ENCODE results near the gene STEAP1B. TPM values are rescaled to one million over a fixed set of nuclear protein-coding genes. Genes with fewer than 3 reads are reported as not detected.
"Not testable (repeated sequence)": the region's sequence is repeated elsewhere in the genome, so short reads cannot be mapped to it uniquely, and the experiment has no call there.

STEAP1B gene
- total RNA-seq, 1 experiment from 2014 or later = not detected

DNA sequence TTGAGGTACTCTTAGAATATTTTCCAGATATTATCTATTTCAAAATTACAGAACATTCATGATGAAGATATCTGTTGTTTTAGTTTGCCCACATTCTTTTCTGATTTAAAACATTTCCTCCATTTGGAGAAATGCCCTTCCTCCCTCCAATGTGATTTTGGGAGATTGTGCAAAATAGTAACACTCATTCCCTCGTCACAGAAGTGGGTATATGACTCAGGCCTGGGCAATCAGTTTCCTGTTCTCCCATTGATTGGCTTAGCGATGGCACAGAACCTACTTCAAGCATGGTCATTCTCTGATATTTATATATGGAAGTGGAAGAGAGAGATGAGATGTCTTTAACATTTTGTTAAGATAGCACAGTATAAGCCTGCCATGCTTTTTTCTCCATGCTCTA, 3.1 kb downstream of the STEAP1B start:
- peak; percentile 34 for DNase-seq (ENCODE audit: low read depth)

DNA sequence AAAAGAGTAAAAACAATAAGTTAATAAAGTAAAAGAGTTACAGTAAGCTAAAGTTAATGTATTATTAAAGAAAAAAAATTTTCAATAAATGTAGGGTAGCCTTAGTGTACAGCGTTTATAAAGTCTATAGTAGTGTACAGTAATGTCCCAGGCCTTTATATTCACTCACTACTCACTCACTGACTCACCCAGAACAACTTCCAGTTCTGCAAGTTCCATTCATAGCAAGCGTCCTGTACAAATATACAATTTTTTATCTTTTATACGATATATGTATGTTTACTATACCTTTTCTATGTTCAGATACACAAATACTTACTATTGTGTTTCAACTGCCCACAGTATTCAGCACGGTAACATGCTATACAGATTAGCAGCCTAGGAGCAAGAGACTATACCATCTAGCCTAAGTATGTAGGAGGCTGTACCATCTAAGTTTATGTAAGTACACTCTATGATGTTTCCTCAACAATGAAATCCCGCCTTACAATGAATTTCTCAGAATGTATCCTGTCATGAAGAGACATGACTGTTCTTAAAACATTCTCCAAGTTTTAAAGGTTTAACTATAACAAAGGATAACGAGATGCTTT, 3.6 kb downstream of the STEAP1B start:
- DNase-seq (ENCODE audit: low read depth) = not testable (repeated sequence)

DNA sequence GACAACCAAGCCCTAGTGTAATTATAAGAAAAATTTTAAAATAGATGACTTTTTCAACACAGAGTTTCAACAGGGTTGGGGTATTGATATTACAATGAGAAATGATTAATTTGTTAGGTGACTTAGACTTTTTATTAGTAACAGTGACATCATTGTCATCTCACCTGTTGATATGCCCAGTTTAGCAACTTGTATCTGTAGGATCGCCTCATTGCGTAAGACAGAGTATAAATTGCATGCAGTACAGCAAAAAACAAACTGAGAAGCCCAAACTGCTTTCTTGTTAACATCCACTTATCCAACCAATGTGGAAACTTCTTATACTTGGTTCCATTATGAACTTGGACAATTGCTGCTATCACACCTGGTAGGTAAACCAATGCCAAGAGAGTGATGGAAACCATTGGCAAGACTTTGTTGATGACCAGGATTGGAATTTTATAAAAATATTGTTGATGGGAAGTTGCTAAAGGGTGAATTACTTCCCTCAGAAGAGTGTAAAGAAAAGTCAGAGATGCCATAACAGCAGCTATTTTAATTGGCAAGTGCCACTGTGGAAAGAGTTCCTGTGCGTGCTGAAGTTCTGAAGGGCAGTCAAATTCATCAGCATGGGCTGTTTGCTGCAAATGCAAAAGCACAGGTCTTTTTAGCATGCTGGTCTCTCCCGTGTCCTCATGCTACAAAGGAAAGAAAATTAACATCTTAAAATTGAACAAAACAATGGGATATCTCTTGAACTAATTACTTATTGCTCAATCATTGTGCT, 6.6 kb downstream of the STEAP1B start:
- DNase-seq (ENCODE audit: low read depth) = not testable (repeated sequence)

DNA sequence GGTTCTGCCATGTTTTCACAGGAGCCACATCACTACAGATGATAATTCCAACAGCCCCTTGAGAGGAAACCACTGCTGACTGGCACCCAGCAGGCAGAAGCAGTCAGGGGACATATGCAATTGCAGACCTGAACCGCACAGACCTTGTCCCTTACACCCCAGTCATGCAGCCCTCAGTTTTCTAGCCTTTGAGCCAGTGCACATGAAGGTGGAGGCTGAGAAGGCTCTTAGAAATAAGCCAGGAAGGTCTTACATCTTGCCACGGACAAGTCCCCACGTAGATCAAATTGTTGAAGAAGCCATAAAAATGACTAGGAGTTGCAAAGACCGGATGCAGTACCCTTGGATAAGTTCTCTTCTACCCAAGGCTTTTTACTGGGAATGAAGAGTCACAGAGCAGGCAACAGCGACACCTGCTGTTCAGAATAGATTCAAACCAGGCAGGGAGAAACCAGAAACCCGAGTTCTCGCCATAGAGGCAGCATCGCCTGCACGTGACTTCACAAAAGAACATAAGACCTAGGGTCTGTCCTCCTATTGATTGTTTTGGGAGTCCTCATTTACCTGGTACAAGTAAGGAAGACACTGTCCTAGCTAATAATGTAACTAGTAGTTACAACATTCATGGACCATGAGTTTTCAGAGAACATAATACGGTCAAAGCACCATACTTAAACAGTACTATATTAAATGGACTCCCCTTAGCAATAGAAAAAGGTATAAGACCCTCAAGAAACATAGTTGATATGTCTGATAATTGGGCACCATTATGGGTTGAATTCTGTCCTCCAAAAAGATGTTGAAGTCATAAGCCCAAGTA, 11.1 kb downstream of the STEAP1B start:
- peak; percentile 73 for DNase-seq (ENCODE audit: low read depth)

DNA sequence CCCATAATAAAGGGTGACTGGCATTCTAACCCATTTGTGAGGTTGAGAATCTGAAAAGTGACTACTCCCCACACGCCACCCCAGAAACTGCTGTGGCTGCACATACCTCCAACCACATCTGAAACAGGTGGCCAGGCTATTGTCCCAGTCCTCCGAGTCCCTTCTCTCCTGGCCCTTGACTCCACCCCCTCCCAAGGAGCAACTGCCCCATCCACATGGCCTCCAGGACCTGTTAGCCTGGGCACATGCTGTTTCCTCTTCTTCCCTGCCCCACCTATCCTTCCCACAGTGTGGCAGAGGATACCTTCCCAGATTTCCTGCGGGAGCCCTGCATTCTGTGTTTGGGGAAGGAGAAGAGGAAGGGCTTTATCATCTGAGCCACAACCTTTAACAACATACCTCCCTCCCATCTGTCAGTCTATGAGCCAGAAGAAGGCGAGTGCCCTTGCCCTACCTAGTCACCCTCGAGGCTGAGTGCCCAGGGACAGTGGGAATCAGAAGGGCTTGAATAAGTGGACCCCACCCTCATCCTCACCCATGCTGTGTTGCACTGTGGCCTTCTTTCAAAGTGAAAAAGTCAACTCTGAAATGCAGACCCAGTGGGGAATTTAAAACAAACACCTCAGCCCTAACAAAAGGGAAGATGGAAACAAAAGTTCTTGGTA, 11.9 kb downstream of the STEAP1B start:
- DNase-seq (ENCODE audit: low read depth) = no peak

DNA sequence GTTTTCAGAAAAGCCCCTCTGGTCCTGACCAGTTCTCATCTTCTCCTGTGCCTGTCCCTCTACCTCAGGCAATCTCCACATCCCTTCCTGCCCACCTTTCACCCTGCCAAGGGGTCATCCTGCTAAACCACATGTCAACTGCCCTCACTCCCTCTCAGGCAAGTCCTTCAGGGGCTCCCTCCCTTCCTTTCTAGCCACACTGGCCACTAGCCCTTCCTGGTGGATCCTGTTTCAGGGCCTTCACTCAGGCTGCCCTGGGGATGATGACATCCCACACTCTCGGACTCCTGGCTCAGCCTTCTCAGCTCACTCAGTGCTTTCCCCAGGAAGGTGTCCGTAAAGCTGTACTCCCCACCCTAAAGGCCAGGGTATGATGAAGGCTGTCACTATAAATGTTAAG, 13.4 kb downstream of the STEAP1B start:
- DNase-seq (ENCODE audit: low read depth) = no peak

DNA sequence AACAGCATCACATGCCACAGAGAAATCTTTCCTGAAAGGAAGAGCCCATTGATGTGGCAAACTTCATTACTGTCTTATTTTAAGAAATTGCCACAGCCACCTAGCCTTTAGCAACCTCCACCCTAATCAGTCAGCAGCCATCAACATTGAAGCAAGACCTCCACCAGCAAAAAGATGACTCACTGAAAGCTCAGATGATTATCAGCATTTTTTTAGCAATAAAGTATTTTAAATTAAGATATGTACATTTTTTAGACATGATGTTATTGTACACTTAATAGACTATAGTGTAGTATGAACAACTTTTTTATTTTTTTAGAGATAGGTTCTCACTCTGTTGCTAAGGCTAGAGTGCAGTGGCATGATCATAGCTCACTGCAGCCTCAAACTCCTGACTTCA, 14.8 kb downstream of the STEAP1B start:
- no peak for DNase-seq (ENCODE audit: low read depth)

DNA sequence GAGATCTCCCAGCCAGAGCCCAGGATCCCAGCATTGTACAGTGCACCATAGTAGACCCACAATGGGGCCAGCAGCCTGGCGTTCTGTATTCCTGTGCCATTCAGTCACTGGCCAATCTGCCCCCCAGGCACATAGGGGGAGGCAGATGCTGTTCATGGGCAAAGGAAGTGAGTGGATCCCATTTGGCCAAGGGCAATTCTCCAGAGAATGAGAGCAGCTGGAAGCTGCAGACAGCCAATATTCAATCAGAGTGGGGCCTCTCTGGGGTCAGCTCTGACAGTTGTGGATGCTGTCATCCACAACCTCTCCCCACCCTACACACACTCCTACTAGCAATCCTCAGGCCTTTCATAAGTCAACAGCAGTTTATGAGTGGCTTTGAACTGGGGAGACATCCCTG, 17.5 kb downstream of the STEAP1B start:
- peak; percentile 5 for DNase-seq (ENCODE audit: low read depth)

DNA sequence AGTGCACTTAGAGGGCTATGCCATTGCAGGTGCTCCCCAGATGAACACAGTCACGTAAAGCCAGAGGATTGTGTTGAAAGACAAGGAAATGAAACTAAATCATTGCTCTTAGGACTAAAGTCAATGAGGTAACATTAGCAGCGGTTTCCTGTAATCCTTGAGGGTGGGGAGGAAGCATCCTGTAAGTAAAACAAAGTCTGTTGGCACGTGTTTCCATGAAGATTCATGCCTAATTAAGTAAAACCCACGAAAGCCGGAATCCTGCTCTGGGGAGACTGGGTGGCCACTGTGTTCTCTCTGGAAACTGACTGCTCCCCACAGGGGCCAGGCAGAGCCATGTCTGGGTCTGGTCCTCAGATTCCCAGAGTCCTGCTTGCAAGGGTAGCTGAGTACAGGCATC, 18.3 kb downstream of the STEAP1B start:
- DNase-seq (ENCODE audit: low read depth) = no peak

DNA sequence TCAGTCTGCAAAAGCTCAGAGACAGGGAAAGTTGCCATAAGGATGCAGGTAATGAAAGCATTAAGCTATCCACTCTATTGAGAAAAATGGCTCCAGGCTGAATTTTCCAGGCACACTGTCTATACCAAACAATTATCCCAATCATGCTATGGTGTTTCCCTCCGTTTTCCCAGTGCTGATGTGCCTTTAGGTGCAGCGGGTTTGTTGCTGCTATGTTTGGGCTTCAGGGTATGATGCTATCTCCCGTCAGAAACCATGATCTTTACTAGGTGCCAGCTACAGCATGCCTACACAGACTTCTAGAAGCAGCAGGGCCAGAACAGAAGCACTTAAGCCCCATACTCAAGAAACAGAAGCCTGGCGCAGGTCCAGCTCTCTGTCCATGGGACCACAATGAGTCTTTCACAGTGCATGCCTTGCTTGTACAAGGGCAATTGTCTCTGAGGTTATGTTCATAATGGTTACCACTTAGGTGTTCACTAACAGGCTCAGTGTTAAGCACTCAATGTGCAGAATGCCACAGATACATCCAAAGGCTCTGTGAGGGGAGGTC, 19.4 kb downstream of the STEAP1B start:
- DNase-seq (ENCODE audit: low read depth) = no peak

DNA sequence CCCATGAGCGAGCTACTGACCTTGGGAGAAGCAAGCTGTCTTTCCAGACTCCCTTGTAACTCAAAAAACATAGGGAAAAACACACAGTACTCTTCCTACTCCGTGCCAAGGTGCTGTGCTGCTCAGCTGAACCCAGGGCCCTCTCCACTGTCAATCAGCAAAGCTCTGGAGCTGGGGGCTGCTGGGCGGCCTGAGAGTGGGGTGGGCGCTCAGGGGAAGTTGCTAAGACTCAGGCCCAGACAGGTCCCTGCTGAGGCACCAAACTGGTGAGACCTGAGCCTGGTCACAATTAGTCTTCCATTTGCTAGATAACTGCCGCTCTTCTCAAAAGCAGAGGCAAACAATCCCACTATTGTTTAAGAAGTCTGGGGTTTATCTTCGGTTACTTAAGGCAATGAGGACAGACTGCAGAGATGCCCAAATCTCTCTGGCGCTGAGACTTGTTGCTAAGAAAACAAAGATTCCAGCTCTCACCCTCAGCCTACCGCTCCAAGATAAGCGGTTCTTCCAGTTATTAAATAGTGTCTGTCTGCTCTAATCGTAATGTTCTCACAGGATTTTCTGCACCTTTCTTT, 22.0 kb downstream of the STEAP1B start:
- DNase-seq (ENCODE audit: low read depth) = no peak

DNA sequence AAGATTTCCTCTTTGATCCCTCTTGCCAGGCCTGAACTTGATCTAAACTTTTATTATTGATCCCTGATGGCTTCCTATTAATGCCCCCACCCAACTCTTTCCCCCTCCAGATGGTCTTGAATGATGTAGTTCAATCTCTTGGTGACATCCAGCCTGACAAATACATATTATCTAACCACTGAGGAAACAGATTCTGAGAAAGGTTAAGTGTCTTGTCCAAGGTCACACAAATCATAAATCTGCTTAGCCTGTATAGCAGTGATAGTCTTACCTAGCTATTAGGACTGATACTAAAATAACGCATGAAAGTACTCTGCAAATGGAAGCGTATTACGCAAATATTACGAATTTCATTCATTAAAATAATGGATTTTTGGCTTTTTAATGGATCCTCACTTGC, 22.7 kb downstream of the STEAP1B start:
- no peak for DNase-seq (ENCODE audit: low read depth)

DNA sequence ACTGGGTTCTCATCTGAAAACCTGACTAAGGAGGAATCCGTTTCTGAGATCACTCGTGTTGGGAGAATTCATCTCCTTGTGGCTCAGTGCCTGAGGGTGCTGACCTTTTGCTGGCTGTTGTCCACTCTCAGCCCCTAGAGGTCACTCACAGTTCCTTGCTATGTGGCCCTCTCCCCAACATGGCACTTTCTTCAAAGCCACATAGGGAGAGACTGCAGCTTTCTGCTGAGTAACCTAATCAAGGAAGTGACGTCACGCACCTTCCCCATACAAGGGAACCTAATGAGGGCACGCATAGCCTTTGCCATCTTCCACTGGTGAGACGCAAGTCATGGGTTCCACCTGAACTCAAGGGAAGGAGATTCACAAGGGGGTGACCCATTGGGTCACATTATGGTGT, 23.2 kb downstream of the STEAP1B start:
- no peak for DNase-seq (ENCODE audit: low read depth)

DNA sequence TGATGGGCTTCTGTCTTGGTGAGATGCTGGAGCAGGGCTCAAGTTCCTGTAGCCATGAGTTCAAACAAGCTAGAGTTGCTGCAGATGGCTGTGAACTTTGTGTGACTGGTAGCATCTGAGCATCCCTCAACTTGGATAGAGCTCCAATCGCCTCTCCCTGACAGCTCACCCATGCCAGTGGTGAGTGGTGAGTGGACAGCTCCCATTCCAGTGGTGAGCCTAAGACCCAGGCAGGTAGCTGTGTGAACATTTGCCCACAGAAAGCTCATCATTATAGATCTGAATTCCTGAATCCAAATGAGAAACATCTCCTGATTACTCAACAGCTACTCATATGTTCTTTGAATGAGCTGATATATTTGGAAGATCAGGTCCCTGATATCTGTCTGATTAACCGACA, 25.3 kb downstream of the STEAP1B start:
- no peak for DNase-seq (ENCODE audit: low read depth)

DNA sequence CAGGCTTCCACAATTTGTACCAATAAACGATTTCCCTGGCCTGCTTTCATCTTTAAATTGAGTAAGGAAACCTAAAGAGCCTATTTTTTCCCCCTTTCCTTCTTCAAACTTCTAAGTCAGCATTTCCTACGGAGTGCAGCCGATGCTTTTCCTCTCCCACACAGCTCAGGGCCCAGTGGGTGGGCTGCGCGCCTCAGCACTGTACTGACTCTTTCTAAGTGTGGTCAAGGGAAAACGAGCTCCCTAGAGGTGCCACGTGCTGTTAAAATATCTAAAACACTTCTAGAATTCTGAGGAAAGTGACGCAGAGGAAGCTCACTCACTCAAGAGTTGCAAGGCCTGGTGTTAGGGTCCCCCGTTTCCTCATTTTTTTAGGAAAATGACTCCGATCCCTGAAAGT, 29.0 kb downstream of the STEAP1B start:
- no peak for DNase-seq (ENCODE audit: low read depth)

DNA sequence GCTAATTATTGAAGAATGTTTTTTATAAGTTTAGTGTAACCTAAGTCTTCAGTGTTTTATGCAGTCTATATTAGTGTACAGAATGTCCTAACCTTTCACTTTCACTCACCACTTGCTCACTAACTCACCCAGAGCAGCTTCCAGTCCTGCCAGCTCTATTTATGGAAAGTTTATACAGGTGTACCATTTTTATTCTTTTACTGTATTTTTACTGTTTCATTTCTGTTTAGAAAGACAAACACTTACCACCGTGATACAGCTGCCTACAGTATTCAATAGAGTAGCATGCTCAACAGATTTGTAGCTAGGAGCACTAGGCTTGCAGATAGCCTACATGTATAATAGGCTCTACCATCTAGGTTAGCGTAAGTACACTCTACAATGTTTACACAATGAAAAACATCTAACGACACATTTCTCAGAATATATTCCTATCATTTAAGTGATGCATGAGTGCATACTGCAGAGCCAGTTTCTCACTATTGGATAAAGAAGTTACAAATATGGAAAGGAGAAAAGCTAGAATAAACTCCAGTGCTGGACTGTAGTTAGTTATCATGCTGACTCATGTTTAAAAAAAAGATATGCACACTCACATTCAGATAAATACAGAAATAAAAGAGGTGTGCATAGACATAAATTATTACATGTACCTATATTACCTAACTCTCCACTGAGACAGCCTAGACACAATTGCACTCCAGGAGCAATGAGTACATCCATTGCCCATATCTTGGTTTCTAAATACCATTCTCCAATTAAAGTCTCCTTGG, 30.4 kb downstream of the STEAP1B start:
- no peak for DNase-seq (ENCODE audit: low read depth)

DNA sequence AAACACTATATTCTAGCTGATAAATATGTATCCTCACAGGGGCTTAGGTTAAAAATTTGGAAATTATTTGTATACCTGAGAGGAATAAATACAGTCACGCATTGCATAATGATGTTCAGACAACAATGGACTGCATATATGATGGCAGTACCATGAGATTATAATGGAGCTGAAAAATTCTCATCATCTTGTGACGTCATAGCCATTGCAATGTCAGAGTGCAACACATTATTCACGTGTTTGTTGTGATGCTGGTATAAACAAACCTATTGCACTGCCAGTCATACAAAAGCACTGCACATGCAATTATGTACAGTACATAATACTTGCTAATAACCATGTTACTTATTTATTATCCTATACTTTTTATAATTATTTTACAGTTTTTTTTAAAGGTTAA, 31.4 kb downstream of the STEAP1B start:
- no peak for DNase-seq (ENCODE audit: low read depth)

DNA sequence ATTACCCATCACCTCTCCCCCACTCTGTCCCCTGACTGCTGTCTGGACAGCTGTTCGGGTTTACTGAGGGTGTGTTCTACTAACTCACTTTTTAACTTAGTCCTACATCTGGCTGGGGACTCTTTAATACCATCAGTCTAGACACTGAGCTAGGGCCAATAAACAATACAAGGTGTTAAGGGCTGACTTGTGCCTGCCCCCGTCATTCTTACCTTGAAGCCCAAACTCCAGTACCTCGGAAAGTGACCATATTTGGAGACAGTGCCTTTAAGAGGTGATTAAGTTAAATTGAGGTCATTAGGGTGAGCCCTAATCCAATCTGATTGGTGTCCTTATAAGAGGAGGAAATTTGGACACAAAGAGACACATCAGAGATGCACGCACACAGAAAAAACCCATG, 35.7 kb downstream of the STEAP1B start:
- no peak for DNase-seq (ENCODE audit: low read depth)

DNA sequence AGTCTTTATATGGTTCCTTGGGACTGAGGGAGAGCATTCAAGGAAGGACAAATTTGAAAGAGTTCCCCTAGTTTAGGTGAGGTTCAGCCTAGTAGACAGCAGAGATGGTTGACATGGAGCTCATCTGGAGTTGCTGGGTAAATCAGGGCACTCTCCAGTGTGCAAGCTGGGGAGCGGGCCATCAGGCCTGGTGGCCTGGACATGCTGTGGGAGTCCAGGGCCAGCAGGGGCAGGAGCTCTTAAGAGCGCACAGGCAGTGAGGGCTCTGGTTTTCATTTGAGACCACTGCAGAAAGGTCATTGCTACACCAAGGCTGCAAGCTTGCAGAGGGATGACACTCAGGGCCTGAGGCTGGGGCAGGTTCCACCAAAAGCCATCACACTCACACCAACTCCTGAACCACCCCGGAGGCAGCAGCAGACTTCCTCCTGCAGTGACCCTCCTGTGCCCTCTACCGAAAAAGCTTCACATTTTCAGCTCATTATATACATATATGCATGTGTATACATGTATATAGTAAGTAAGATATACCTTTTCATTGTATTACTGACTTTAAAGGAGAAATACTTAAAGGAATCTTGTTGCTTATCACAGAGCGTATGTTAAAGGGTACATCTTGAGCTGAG, 39.5 kb downstream of the STEAP1B start:
- no peak for DNase-seq (ENCODE audit: low read depth)

DNA sequence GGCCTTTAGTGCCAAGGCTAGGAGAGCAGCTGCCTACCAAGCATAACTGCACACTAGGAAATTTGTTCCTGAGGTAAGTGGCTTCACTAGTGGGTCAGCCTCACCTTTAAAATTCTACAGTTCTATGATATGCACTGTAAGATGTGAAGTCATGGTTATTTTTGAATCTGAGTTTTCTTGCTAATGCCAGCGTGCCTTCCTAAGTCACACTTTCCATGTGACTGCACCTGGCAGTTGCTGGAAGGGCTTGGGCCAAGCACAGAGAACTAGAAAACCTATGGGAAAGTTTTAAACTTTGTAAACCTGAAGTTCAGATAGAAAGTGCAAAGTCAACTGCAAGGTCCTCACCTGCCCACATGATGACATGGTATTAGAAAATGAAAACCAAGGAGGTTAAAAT, 42.5 kb downstream of the STEAP1B start:
- DNase-seq (ENCODE audit: low read depth) = no peak
